AG04450 (cell line): ENCODE results near the gene ASCL5. TPM values are rescaled to one million over a fixed set of nuclear protein-coding genes. Genes with fewer than 3 reads are reported as not detected.

Source experiments
- CTCF ChIA-PET: fragments of 300-600, 350-600 bp; formaldehyde crosslinking; extraction: SDS; loops from one replicate; lab custom pipeline; 2022; ENCODE audit warnings: antibody characterized with exemption, inconsistent platforms; lab: Charles Lee
- POLR2A ChIA-PET: fragments of 350-600 bp; formaldehyde crosslinking; extraction: SDS; loops from one replicate; lab custom pipeline; 2021; ENCODE audit warnings: antibody characterized with exemption, inconsistent platforms; lab: Yijun Ruan, JAX
- DNase-seq: peaks from one replicate; pipeline ENCODE4 v3.0.0-alpha.2; 2011; ENCODE audit warnings: low read depth, low spot score
- H3K27ac ChIP-seq: one replicate; pipeline ENCODE4 v1.5.1; 2012; ENCODE audit warnings: low read depth, low read length, control low read depth
- H3K27me3 ChIP-seq: one replicate; pipeline ENCODE4 v1.6.0; 2012; ENCODE audit warnings: low read length; ENCODE audit not compliant: control insufficient read depth, insufficient read depth
- H3K4me3 ChIP-seq: 2 replicates; pipeline ENCODE4 v1.5.1; 2011; ENCODE audit warnings: mild to moderate bottlenecking, low read depth, low read length, control low read depth
- H3K9me3 ChIP-seq: 2 replicates; pipeline ENCODE4 v1.5.1; 2012; ENCODE audit warnings: low read length; ENCODE audit not compliant: control insufficient read depth, insufficient read depth
- CTCF ChIP-seq: IDR thresholded peaks from 2 replicates; pipeline ENCODE4 v1.5.1; 2011; ENCODE audit warnings: low read depth, low read length, control low read depth, inconsistent platforms
- polyA plus RNA-seq: library from polyadenylated mRNA; depleted of rRNA; stranded (reverse); fragments of >200 nt; gene quantifications from 2 replicates; pipeline ENCODE4 v1.2.3, GENCODE V29; 2011

Gene ASCL5
- polyA plus RNA-seq, 1 experiment, result not detected

DNA sequence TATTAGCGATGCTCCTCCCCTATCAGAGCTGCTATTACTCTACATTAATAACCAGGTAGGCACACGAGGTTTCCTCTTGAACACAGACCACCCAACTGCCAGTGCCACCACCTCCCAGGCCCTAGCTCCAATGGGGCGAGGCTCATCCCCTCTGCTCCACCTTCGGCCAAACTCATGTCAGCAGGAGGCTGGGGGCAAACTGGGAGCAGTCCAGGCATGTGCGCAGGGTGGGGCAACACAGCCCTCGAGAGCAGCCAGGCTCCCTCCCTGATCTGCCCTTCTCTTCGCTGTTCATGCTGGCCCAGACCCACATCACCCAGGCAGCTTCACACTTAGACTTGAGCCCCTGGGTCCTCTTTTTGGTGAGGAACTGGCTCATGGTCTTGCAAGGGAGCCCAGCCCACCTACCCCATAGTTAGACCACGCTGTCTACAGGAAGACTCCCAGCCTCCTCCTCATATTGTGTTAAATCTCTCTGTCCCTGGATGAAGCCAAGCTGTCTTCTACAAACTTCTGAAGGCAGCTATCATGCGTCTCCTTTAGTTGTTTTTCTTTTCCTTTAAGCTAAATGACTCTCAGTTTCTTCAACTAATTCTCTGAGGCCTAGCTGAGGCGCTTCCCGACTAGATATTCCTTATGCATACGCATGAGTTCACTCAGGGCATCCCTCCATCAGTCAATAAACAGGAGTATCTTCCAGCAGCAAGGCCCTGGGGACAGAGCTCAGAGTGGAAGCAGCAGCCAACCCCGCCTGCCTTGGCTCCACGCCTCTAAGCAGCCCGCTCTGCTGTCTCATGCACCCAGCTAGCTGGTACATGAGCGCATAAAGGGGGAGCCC, 15.2 kb upstream of the ASCL5 start:
- no peak for TF ChIP-seq CTCF
- H3K4me3 ChIP-seq, result no peak overlapping the region
- no peak for DNase-seq
- no peak overlapping the region for H3K27ac ChIP-seq
- POLR2A ChIA-PET, result no interaction called here
- H3K9me3 ChIP-seq, result no peaks in the 10 kb centered on the region
- CTCF ChIA-PET, result no interaction called here
- no peaks in the 10 kb centered on the region for H3K27me3 ChIP-seq

DNA sequence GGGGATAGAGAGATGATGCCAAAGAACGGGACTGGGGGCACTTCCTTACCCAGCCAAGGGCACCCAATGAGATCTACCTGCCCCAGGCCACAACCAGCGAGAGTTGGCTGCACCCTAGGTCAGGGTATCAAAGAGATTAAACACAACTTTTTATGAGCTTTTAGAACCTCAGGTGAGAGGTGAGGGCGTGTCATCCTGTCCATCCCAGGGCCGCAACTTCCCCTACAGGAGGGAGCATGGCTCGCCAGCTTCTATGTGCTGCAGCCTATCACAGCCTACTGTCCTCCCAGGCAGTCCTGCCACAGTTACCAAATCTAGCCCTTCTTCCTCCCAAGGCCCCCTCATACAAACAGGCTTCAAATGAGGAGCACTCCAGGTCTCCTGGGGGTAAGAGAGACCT, 14.4 kb upstream of the ASCL5 start:
- CTCF ChIA-PET, result no interaction called here
- H3K27me3 ChIP-seq, result no peaks in the 10 kb centered on the region
- TF ChIP-seq CTCF, result no peak
- no peaks in the 10 kb centered on the region for H3K9me3 ChIP-seq
- H3K4me3 ChIP-seq, result no peak overlapping the region
- H3K27ac ChIP-seq, result no peak overlapping the region
- no peak for DNase-seq
- POLR2A ChIA-PET, result no interaction called here

GRCh38 chr1:201140941-201141260, 13.9 kb upstream of the ASCL5 start:
- CTCF ChIA-PET, result interaction anchor here (1.8 kb wide), 1 partner anchor 8 kb away, joined by 4 read pairs; no protein-coding TSS in a partner anchor
- no peaks in the 10 kb centered on the region for H3K9me3 ChIP-seq
- POLR2A ChIA-PET, result no interaction called here
- no peak for DNase-seq
- H3K27me3 ChIP-seq, result no peaks in the 10 kb centered on the region
- H3K4me3 ChIP-seq, result no peak overlapping the region
- H3K27ac ChIP-seq, result no peak overlapping the region
- no peak for TF ChIP-seq CTCF

GRCh38 chr1:201140235-201140940, 13.4 kb upstream of the ASCL5 start:
- no peak overlapping the region for H3K27ac ChIP-seq
- ChIA-PET CTCF (interaction anchor here (1.8 kb wide), 1 partner anchor 9 kb away, joined by 4 read pairs; no protein-coding TSS in a partner anchor), POLR2A (no interaction called here)
- H3K4me3 ChIP-seq, result no peak overlapping the region
- no peaks in the 10 kb centered on the region for H3K27me3 ChIP-seq
- no peak for DNase-seq
- no peaks in the 10 kb centered on the region for H3K9me3 ChIP-seq
- TF ChIP-seq CTCF, result no peak

- CTCF ChIA-PET, result interaction anchor here (1.8 kb wide), 1 partner anchor 9 kb away, joined by 4 read pairs; no protein-coding TSS in a partner anchor
- no peak overlapping the region for H3K4me3 ChIP-seq
- no peak for TF ChIP-seq CTCF
- no peaks in the 10 kb centered on the region for H3K9me3 ChIP-seq
- H3K27ac ChIP-seq, result no peak overlapping the region
- POLR2A ChIA-PET, result no interaction called here
- no peak for DNase-seq
- no peaks in the 10 kb centered on the region for H3K27me3 ChIP-seq
These were observed 12.8 kb upstream of the ASCL5 start for GRCh38 chr1:201139756-201140155.
